ENCODE results near the gene IRF2BP2. TPM values are rescaled to one million over a fixed set of nuclear protein-coding genes. Genes with fewer than 3 reads are reported as not detected.

The IRF2BP2 gene
- total RNA-seq, 2 donors from 2014 or later: 74.5 to 76.3 TPM

DNA sequence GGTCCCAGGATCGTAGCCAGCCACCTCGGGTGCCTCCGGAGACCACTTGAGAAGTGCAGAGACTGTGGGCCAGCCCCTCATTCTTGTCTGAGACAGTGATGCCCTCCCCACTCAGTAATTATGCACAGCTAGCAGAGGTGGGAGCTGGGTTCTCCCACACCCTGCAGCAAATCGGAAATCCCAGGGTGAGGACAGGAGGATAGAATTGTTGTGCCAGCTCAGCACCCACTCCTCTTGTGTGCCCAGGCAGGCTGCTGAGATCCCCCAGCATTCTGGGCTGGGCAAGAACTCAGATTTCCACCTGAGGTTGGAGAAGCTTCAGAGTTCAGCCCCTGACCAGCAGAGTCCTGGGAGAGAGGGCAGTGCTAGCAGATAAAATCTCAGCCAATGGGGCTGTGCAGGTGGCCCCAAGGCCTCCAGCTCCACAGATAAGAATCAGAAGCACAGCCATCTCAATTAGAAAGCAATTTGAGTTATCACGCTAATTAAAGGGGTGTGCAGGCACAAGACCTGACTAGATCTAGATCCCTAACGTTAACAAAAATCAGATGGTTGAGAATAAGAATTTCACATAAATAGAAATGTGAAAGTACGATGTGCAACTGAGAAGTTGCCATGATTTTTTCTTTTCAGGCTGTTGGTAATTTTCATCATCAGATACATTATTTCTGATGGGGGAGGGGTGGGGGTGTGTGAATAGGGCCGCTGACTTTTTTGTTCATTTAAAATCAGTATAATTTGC is 45.5 kb upstream of the IRF2BP2 start:
- no peaks in the 10 kb centered on the region for H3K36me3 ChIP-seq
- no peak overlapping the region for H3K4me3 ChIP-seq
- no peaks in the 10 kb centered on the region for H3K9me3 ChIP-seq
- peaks cover 0 to 12% of the 10 kb centered on the region in 2 donors for H3K4me1 ChIP-seq
- no peak for DNase-seq (ENCODE audit: low spot score)
- no peak overlapping the region for H3K27ac ChIP-seq
- TF ChIP-seq CTCF (IDR thresholded peaks at IDR 0.05): no peak
- no peaks in the 10 kb centered on the region for H3K27me3 ChIP-seq

GRCh38 chr1:234654002-234654733 is 44.2 kb upstream of the IRF2BP2 start:
- no peaks in the 10 kb centered on the region for H3K36me3 ChIP-seq
- no peaks in the 10 kb centered on the region for H3K27me3 ChIP-seq
- H3K4me1 ChIP-seq: peaks cover 0 to 12% of the 10 kb centered on the region in 2 donors
- no peak for TF ChIP-seq CTCF (IDR thresholded peaks at IDR 0.05)
- no peaks in the 10 kb centered on the region for H3K9me3 ChIP-seq
- no peak overlapping the region for H3K27ac ChIP-seq
- no peak overlapping the region for H3K4me3 ChIP-seq
- no peak for DNase-seq (ENCODE audit: low spot score)

GRCh38 chr1:234649432-234650081 is 39.6 kb upstream of the IRF2BP2 start:
- Histone ChIP-seq H3K27ac (no peak overlapping the region), H3K4me3 (no peak overlapping the region), H3K36me3 (no peaks in the 10 kb centered on the region), H3K9me3 (no peaks in the 10 kb centered on the region), H3K27me3 (no peaks in the 10 kb centered on the region), H3K4me1 (no peaks in the 10 kb centered on the region)
- no peak for DNase-seq (ENCODE audit: low spot score)
- no peak for TF ChIP-seq CTCF (IDR thresholded peaks at IDR 0.05)

DNA sequence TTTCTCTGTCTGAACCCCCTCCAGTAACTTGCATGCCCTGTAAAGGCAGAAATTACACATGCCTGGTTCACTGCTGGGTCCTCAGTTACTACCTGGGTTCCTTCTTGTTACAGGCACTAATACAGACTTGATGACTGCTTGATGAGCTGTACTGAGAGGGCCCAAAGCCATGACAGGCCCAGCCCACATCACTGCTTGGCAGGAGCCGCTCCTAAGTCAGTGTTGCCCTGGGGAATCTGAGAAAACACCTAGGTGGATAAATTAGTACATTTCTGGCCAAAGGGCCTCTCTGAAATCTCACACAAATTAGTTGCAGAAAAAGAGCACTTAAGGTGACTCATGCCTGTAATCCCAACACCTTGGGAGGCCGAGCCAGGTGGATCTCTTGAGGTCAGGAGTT is 37.8 kb upstream of the IRF2BP2 start:
- Histone ChIP-seq H3K36me3 (no peaks in the 10 kb centered on the region), H3K27me3 (no peaks in the 10 kb centered on the region), H3K4me1 (no peaks in the 10 kb centered on the region), H3K9me3 (no peaks in the 10 kb centered on the region), H3K27ac (no peak overlapping the region), H3K4me3 (no peak overlapping the region)
- no peak for DNase-seq (ENCODE audit: low spot score)
- TF ChIP-seq CTCF (IDR thresholded peaks at IDR 0.05): no peak

DNA sequence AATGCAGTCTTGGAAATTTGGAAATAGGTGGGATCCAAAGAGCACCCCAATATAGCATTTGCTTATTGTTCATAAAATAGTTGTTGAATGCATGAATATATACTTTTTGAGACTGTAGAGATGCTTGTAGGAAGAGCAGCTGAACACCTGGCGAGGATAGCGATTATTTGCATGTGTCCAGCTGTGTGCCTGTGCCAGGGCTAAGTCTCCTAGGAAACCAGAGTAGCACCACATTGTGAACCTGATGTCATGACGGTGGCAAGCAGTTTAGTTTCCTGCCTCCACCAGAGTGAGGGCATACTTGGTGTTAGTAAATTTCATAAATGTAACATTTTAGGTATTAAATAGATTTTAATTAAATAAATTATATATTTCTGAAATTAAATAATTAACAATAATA is 37.3 kb upstream of the IRF2BP2 start:
- no peak overlapping the region for H3K4me3 ChIP-seq
- no peaks in the 10 kb centered on the region for H3K9me3 ChIP-seq
- no peaks in the 10 kb centered on the region for H3K27me3 ChIP-seq
- DNase-seq (ENCODE audit: low spot score): no peak
- H3K36me3 ChIP-seq: no peaks in the 10 kb centered on the region
- H3K27ac ChIP-seq: no peak overlapping the region
- no peak for TF ChIP-seq CTCF (IDR thresholded peaks at IDR 0.05)
- H3K4me1 ChIP-seq: no peaks in the 10 kb centered on the region
